HTR-8/SVneo (cell line): ENCODE measurements around the gene GPR35.
"Not testable (repeated sequence)": the region's sequence is repeated elsewhere in the genome, so short reads cannot be mapped to it uniquely, and the experiment has no call there.

ENCODE experiments used
- DNase-seq: peaks from one replicate; pipeline ENCODE4 v3.0.0; 2011; ENCODE audit warnings: low spot score, mixed read lengths; ENCODE audit not compliant: insufficient read length
- FAIRE-seq: peaks from 2 replicates; lab custom pipeline; 2011; peaks lifted over from hg19 to GRCh38; lab: Jason Lieb, UNC

The GPR35 gene

DNA sequence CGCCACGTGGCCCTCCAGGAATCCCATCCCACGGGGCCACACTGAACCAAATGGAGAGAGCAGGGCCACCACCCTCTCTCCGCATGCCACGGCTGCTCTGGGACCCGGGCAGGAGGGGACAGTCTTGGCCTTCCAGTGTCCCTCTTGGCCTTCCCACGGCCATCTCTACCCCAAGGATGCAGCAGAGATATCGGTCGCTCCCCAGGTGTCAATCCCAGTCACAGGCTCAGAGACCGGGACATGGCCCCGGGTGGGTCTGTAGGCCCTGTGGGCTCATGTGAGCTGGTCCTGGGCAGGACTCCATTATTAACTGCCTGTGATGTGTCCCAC is 23.5 kb upstream of the GPR35 start:
- FAIRE-seq (no peak), DNase-seq (no peak)

DNA sequence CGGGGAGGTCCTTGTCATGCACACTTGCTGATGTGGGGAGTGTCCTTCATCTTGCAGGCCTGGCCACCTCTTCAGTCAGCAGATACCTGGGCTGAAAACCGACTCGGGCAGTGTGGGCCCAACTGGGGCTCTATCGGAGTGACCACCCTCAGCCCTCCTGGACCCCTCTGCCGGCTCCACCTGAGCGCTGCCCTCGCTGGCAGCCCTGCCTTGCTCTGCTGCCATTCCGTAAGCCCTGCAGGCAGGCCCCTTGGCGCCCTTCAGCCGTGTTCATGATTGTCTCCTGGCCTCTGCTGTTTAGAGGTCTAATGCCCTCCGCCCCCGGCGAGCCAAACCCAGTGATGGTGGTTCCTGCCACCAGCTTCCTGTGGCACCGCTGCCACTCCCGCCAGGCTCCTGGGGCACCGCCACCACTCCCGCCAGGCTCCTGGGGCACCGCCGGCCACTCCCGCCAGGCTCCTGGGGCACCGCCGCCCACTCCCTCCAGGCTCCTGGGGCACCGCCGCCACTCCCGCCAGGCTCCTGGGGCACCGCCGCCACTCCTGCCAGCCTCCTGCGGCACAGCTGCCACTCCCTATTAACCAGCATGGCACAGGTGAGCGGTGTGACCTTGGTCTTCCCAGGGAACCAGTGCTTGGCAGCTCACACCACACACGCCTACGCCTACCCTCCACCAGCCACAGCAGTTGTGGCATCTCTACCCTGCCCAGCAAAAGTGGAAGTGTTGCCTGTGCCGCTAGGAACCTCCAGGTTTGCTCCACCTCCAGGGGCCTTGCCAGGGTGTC is 22.8 kb upstream of the GPR35 start:
- no peak for DNase-seq
- no peak for FAIRE-seq

DNA sequence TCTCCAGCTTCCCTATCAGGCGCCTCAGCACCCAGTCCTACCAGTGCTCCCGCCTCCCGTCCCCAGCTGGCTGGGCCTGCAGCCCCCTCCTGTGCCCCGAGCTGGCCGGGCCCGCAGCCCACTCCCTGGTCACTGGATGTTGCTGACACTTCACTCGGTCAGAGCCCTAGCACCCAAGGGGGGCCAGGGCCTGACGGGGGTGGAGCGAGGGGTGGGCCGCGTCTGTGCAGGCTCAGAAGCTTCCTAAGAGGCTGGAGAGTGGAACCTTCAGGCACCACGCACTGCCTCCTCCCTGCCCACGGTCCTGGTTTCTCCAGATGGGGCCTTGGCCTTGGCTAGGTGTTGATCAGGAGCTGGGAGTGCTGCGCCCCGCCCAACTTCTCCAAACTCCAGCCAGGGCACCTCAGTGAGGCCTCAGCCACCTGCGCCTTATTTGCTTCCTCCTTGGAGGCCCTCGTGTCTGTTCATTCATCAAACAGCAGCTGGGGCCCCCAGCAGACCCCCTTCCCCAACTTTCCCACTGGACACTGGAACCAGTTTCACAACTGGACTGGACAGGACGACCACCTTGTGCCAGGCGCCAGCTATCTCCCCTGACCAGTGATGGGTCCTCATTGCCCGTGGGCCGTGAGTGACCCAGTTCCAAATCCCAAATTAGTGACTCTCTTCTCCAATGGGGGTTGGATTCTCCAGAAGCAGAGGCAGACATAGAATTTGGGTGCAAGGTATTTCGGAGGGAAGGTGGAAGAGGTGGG is 22.0 kb upstream of the GPR35 start:
- FAIRE-seq (no peak), DNase-seq (no peak)

DNA sequence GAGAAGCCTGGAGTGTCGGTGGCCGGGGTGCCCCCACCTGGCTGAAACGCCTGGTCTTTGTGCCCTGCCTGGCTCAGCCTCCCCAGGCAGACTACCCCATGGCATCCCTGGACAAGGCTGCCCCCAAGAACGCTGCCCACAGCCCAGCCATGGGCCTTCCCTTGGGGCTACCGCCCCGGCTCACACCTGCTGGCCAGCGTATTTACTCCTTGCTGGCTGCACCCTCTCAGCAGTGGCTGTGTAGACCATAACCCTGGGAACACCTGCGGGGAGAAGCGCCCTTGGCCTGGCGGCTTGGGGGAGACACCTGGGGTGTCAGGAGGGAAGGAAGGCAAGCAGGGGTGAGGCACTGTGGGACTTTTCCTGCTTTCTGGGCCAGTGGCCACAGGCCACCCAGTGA is 21.4 kb upstream of the GPR35 start:
- no peak for FAIRE-seq
- DNase-seq: no peak

DNA sequence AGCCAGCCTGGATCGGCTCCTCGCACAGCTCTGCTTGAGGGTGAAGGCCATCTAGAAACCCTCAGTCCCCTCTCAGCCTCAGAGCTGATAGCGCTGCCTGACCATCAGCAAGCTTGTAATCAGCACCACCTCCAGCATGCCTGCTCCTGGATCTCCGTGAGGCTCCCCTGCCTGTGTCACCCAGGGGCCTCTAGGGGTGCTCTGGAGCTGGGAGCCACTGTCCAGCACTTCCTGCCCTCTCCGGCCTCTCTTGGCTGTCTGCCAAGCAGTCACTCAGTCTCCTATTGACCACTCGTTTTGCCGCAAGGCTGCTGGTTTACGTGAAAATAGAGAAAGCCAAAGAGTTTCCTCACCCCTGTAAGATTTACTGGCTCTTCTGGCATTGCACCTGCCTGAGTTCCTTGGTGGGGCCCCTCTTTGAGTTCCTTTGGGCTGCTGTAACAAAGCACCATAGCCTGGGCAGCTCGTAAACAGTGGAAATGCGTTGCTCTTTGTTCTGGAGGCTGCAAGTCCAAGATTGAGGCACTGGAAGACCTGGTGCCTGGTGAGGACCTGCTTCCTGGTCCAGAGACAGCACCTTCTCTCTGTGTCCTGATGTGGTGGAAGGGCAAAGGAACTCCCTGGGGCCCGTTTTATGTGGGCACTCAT is 20.9 kb upstream of the GPR35 start:
- DNase-seq: peak; percentile 79
- FAIRE-seq: no peak

DNA sequence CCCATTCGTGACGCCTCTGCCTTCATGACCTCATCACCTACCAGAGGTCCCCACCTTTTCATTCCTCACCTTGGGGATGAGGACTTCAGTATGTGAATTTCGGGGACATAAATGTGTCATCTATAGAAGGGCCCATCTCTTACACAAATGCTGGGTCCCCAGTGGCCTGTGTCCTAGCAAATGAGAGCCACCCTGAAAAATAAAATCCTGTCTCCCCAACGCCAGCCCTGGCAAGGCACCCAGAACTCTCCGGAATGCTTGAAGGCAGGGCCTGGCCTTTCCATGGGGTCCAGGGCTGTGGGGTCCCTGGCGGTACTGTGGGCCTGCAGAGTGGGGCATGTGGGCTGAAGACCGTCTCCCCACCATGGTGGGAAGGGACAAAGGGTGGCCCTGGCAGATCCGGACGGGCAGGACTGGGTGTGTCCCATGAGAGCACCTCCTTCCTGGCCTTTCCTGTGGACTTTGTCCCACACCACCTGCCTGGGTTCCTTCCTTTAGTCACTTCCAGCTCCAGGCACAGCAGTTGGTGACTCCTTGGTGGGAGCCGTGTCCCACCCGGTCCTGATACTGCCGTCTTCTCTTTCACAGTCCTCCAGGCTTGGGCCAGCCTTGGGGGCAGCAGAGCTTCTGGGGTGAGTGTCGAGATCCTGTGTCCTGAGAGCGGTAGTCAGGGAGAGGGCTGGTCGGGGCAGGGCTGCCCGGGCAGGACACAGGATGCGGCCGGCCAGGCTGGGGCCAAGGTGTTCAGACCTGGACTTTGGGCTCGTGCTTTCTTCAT is 20.2 kb upstream of the GPR35 start:
- no peak for FAIRE-seq
- no peak for DNase-seq

DNA sequence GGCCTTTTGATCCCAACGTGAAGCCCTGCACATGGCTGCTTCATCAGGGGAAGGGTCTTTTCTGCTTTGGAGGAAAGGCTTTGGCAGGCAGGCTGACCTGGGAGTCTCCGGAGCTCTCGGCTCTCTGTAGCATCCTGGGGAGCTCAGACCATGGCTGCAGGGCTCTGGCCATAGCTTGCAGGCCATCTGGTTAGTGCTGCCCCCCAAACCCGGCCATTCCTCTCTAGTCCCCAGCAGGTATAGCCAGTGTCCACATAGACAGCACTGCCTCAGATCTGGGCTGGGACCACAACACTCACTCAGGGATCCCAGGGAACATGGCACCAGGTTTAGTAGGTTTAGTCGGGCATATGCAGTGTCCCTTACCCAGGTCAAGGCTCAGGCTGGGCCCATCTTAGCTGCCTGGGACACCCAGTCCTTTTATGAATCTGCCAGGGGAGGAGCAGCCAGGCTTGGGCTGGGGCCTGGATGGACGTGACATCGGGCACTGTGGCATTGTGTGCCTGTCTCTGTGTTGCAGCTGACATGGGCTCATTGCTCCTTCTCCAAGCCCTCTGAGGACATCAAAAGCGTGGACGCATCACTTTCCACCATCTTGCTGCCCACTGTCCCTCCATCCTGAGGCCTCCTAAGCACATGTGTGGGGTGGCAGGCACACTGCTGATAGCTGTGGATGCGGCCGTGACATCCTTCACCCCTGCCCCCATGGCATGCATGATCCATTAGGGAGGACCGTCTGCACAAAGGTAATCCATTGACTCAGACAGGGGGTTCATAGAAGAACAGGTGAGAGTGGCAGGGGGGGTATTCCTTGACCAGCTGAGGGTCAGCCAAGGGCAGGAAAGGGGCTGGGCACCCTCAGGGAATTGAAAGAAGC is 19.2 kb upstream of the GPR35 start:
- no peak for DNase-seq
- no peak for FAIRE-seq

DNA sequence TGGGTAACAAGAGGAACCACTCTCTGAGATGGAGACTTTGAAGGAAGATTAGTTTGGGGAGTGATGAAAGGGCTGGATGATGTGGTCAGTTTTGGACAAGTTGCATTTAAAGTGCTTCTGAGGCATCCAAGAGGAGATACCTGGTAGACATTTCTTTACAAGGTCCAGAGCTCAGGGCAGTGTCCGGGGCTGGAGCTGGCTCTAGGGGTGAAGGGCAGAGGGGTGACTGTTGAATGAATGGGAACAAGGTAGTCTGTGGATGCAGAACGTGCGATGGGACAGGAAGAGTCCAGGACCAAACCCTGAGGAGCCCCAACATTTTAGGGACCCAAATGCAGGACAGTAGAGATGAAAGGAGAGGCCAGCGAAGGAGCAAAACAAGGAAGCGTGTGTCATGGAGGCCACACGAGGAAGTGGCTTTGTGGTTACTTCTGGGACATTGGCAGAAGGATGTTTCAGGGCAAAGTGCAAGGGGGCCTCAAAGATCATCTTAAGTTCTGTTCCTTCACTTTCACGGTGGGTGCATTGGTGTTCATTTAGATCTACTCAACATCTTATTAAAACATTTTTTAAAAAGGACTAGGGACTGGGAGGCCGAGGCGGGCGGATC is 13.6 kb upstream of the GPR35 start:
- DNase-seq: no peak

DNA sequence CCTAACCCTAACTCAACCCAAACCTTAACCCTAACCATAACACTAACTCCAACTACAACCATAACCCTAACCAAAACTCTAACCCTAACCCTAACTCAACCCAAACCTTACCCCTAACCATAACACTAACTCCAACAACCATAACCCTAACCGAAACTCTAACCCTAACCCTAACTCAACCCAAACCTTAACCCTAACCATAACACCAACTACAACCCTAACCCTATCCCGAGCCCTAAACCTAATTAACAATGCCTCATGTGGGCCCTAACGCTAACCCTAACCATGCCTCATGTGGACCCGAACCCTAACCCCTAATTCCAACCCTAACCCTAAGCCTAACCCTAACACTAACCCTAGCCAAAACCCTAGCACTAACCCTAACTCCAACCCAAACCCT is 11.5 kb upstream of the GPR35 start:
- DNase-seq: no peak
- no peak for FAIRE-seq

More for the DNA sequence above, 13.6 kb upstream of the GPR35 start:
- FAIRE-seq: no peak

DNA sequence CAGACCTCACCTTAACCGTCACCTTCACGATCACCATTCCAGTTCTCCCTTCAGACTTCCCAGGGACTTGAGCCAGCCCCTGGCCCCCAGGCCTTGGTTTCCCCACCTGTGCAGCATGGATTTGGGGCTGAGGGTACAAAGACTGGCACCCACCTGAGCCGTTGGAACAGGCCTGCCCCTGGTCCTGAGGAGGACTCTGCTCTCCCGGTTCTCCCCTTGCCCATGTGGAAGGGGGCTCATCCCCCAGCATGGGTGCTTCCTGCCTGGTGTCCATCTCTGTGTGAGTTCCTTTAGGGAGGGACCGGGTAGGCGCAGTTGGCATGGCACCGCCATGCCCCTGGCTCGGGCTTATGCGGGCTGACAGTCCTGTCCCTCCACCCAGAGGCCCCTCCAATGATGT is 10.9 kb upstream of the GPR35 start:
- no peak for FAIRE-seq
- no peak for DNase-seq

DNA sequence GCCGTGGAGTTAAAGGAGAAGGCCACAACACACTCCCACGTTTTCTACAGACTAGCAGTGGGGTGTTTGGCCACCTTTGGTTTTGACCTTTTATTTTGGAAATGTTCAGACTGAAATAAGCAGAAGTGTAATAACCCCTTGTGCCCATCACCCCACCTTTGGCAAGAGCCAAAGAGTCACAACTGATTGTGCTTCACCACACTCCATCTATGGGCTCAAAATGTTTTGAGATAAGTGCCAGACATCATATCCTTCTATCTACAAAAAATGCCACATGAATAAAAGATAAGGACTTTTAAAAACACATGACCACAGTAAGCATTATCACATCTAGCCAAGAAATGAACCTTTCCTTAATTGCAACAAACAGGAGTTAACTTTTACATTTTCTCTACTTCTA is 9.9 kb upstream of the GPR35 start:
- DNase-seq (no peak), FAIRE-seq (no peak)

DNA sequence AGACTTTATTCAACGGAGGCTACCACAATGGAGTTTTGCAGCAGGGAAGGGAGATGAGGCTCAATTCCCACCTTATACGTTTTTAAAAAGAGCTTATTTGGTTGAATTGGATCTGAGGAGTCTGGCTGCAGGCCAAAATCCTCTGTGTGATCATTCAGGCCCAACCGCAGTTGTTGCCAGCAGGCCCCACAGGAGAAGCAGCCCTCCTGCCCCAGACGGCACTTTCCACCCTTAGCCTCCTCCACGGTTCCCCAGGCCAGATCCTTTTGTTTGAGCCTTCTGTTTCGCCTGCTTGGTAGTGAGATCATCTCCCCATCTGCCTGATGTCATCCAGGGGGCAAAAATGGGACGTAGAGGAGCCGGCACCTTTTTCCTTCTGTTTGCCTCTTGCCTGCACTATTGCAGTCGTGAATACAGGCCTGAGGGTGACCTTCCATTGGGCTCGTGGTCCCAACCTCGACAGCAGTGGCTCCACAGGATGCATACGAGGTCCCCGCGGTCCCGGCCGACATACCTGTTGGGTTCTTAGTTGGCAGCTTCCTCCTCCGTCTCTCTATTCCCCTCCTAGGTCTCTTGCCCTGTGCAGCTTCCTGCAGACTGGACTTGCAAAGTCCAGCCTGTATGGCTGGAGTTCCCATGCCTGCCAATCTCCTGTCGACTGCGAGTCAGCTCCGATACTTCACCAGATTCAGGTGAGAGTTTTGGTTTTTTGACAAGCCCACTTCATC is 9.3 kb upstream of the GPR35 start:
- FAIRE-seq (no peak), DNase-seq (no peak)

DNA sequence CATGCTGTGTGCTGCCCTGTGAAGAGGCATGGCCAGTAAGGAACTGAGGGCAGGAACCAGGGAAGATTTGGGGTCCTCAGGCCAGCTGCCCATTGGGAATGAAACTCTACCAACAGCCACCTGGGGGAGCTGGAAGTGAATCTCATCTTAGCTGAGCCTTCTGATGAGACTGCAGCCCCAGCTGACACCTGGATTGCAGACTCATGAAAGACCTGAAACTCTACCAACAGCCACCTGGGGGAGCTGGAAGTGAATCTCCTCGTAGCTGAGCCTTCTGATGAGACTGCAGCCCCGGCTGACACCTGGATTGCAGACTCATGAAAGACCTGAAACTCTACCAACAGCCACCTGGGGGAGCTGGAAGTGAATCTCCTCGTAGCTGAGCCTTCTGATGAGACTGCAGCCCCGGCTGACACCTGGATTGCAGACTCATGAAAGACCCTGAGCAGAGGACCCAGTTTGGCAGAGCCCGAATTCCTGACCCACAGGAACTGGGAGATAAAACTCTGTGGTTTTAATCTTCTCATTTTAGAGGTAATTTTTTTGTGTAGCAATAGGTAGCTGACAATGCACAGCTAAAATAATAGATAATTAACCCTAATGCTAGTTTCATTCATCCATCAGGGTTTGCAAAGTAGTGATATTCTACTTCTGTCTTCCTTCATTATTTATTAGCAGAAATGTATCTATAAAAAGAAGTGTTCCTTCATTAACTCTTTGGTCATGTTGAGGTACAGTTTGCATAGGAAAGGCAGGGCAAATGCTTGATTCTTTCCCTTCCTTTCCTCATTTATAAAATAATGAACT is 8.2 kb upstream of the GPR35 start:
- DNase-seq, FAIRE-seq: not testable (repeated sequence)

DNA sequence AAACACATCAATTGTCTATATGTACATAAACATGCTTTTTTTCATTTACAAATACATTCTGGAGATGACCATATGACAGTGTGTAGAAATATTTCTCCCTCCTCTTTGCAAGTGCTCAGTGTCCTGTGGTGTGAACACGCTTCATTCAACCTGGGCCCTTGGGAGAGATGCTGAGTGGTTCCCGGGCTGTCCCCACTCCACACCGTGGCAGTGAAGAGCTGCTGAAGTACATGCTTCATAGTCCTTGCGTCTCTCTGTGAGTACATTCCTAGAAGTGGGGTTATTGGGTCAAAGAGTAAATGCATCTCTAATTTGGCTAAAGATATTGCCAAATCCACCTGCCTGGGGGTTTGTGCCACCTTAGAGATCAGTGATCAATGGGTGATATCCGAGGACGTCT is 6.5 kb upstream of the GPR35 start:
- FAIRE-seq (no peak), DNase-seq (no peak)

DNA sequence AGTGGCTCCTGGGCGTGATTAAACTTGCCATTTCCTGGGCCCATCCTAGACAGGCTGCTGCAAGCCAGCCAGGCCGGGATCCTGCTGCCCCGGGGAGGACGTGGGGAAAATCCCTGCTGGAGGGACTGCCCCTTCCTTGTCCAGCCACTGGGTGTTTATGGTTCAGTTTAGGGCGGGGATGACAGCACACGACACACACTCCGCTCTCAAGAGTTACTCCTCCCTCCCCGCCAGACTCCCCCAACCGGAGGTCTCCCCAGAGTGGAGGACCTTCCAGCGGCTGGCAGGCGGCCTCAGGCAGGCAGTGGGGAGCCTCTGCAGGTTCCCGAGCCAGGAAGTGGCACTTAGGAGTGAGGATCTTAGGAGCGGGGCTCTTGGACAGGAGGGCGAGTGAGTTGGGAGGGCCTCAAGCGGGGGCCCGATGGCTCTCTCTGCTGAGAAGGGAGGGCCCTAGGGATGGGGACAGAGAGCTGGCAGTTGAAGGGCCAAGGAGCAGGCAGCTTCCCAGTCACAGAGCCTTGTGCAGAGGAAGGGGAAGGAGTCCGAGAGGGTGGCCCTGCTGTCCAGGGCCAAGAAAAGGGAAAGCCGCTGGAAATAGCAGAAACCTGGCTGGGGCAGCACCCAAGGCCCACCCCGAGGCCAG is 5.7 kb upstream of the GPR35 start:
- no peak for FAIRE-seq
- no peak for DNase-seq

DNA sequence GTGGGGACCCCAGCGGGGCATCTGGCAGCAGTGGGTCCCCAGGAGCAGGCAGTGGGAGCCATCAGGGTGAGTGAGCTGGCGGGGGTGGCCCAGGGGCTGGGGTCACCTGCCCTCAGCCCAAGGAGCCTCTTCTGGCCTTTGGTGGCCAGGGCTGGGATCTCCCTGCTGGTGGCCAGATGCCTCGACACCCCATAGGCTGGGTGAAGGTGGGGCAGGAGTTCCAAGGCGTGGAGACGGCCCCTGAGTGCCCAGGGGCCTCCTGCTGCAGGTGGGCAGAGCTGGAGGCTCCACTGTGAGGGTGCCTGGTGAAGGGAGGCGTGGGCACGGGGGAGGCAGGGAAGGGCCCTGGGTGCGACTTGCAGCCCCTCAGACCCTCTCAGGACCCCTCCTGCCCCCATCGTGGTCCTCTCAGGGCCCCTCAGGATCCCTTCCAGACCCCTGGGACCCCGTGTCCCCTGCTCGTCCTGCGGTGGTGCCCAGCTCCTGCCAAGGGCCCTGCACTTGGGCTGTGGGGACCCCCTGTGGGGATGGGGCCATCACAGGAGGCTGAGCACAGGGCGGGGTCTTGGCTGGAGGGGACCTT is 5.0 kb upstream of the GPR35 start:
- FAIRE-seq (no peak), DNase-seq (no peak)

DNA sequence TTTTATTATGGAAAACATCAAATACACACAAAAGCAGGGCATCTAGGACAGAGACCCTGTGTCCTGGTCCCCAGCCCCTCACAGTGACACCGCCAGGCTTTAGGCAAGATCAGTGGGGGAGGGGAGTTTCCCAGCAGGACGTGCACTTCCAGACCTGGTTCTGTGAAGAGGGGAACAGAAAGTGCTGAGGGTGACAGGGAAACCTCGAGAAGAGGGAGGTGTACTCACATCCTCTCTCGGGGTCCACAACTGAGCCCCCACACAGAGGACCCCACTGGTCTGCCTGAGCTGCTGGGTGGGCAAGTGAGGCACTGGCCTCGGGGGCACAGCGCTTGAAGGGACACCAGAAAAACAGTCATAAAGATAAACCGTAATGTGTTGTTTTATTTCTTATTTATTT is 4.4 kb upstream of the GPR35 start:
- no peak for DNase-seq
- FAIRE-seq: no peak
